SK-N-SH (cell line): ENCODE results near the gene VPS33A. TPM values are rescaled to one million over a fixed set of nuclear protein-coding genes. Genes with fewer than 3 reads are reported as not detected.

Experiments used
- CTCF ChIA-PET: fragments of 300-600, 350-600 bp; formaldehyde crosslinking; extraction: SDS; loops from one replicate; lab custom pipeline; 2021; lab: Yijun Ruan, JAX
- POLR2A ChIA-PET: fragments of 350-600 bp; sonication (Branson Sonifier 250); formaldehyde crosslinking; extraction: SDS; loops from one replicate; lab custom pipeline; 2020; ENCODE audit warnings: antibody characterized with exemption, inconsistent platforms; lab: Yijun Ruan, JAX
- DNase-seq: peaks from one replicate; pipeline ENCODE4 v3.0.0; 2012
- H2AFZ ChIP-seq: fragments of 200-600 bp; sonication (generic); 2 replicates; pipeline ENCODE4 v1.8.1; 2016; ENCODE audit warnings: antibody characterized with exemption, mild to moderate bottlenecking, low read depth
- H3F3A ChIP-seq: fragments of 200-600 bp; sonication (generic); replicated peaks from 2 replicates; pipeline ENCODE3; 2016; ENCODE audit warnings: antibody characterized with exemption, mild to moderate bottlenecking; ENCODE audit not compliant: insufficient read depth
- H3K27ac ChIP-seq, 2 experiments: fragments of 200-500 bp in 1 of 2; fragments of 200-600 bp in 1 of 2; sonication (Bioruptor generic) in 1 of 2; sonication (generic), shearing (Covaris generic) in 1 of 2; 2 replicates each; pipeline versions ENCODE4 v1.5.1 to v1.6.1; 2014 to 2016; ENCODE audit warnings: low read depth in 2 of 2, inconsistent platforms in 1 of 2, low read length in 1 of 2, mild to moderate bottlenecking in 1 of 2, mixed read lengths in 1 of 2
- H3K27me3 ChIP-seq: fragments of 200-600 bp; sonication (generic), shearing (Covaris generic); 2 replicates; pipeline ENCODE4 v1.6.1; 2016; ENCODE audit warnings: mixed run types; ENCODE audit not compliant: insufficient read depth
- H3K36me3 ChIP-seq, 2 experiments: fragments of 200-500 bp in 1 of 2; fragments of 200-600 bp in 1 of 2; sonication (Bioruptor generic) in 1 of 2; sonication (generic) in 1 of 2; replicated peaks in 1 of 2; 2 replicates each; pipeline versions ENCODE3 to v1.5.1; 2014 to 2016; ENCODE audit warnings: low read length in 1 of 2, mild to moderate bottlenecking in 1 of 2; ENCODE audit not compliant: insufficient read depth in 2 of 2, control insufficient read depth in 1 of 2
- H3K4me1 ChIP-seq, 2 experiments: fragments of 200-500 bp in 1 of 2; fragments of 200-600 bp in 1 of 2; sonication (Bioruptor generic) in 1 of 2; sonication (generic), shearing (Covaris generic) in 1 of 2; 2 replicates each; pipeline versions ENCODE4 v1.5.1 to v1.6.1; 2014 to 2016; ENCODE audit warnings: low read depth in 1 of 2, low read length in 1 of 2, mixed run types in 1 of 2; ENCODE audit not compliant: insufficient read depth in 2 of 2, control insufficient read depth in 1 of 2
- H3K4me2 ChIP-seq: fragments of 200-600 bp; sonication (generic), shearing (Covaris generic); 2 replicates; pipeline ENCODE4 v1.6.1; 2017; ENCODE audit warnings: mixed run types
- H3K4me3 ChIP-seq, 2 experiments: fragments of 200-500 bp in 1 of 2; fragments of 200-600 bp in 1 of 2; sonication (Bioruptor generic) in 1 of 2; sonication (generic), shearing (Covaris generic) in 1 of 2; 2 replicates each; pipeline versions ENCODE4 v1.5.1 to v1.8.1; 2014 to 2016; ENCODE audit warnings: low read depth in 2 of 2, inconsistent platforms in 1 of 2, low read length in 1 of 2, mild to moderate bottlenecking in 1 of 2, mixed read lengths in 1 of 2, moderate library complexity in 1 of 2
- H3K79me2 ChIP-seq: fragments of 200-600 bp; sonication (generic); 2 replicates; pipeline ENCODE4 v1.8.1; 2017; ENCODE audit warnings: mild to moderate bottlenecking; ENCODE audit not compliant: insufficient read depth
- H3K9ac ChIP-seq: fragments of 200-600 bp; sonication (generic); 2 replicates; pipeline ENCODE4 v1.6.1; 2017; ENCODE audit warnings: mixed run types
- H3K9me2 ChIP-seq: fragments of 200-600 bp; sonication (generic); 2 replicates; pipeline ENCODE4 v1.6.1; 2017; ENCODE audit warnings: mixed run types
- H3K9me3 ChIP-seq: fragments of 200-600 bp; sonication (generic); 2 replicates; pipeline ENCODE4 v1.6.1; 2017; ENCODE audit warnings: mixed run types, mild to moderate bottlenecking, moderate library complexity
- H4K20me1 ChIP-seq: fragments of 200-600 bp; sonication (generic); 2 replicates; pipeline ENCODE4 v1.6.1; 2017; ENCODE audit warnings: mild to moderate bottlenecking, mixed run types; ENCODE audit not compliant: insufficient read depth
- CHD2 ChIP-seq: fragments of 150-350 bp; IDR thresholded peaks from 2 replicates; pipeline ENCODE4 v1.6.1; 2018; ENCODE audit warnings: low read length; ENCODE audit not compliant: partially characterized antibody
- CTCF ChIP-seq: fragments of 200-600 bp; sonication (generic); IDR thresholded peaks from 2 replicates; pipeline ENCODE4 v1.6.1; 2017; ENCODE audit warnings: antibody characterized with exemption, mild to moderate bottlenecking, moderate library complexity
- ELF1 ChIP-seq: IDR thresholded peaks from 2 replicates; pipeline ENCODE4 v1.4.0; 2012
- EZH2phosphoT487 ChIP-seq: fragments of 200-600 bp; sonication (generic); IDR thresholded peaks from 2 replicates; pipeline ENCODE4 v1.6.1; 2017; ENCODE audit warnings: low read depth, mixed run types, mild to moderate bottlenecking, antibody characterized with exemption, moderate library complexity, borderline replicate concordance
- FOSL2 ChIP-seq: IDR thresholded peaks from 2 replicates; pipeline ENCODE4 v1.4.0; 2012; ENCODE audit warnings: low read depth, mild to moderate bottlenecking, moderate library complexity, borderline replicate concordance
- JUND ChIP-seq: IDR thresholded peaks from 2 replicates; pipeline ENCODE4 v1.4.0; 2012
- MAX ChIP-seq: IDR thresholded peaks from 2 replicates; pipeline ENCODE4 v1.4.0; 2012; ENCODE audit warnings: low read depth
- NFIC ChIP-seq: IDR thresholded peaks from 2 replicates; pipeline ENCODE4 v1.4.0; 2012; ENCODE audit warnings: borderline replicate concordance
- NRF1 ChIP-seq: IDR thresholded peaks from 2 replicates; pipeline ENCODE4 v1.6.1; 2012; ENCODE audit warnings: low read depth, mild to moderate bottlenecking, low read length
- REST ChIP-seq: IDR thresholded peaks from 2 replicates; pipeline ENCODE4 v1.6.1; 2012; ENCODE audit warnings: mild to moderate bottlenecking, low read depth, low read length, moderate library complexity
- TAF1 ChIP-seq: IDR thresholded peaks from 2 replicates; pipeline ENCODE4 v1.6.1; 2012; ENCODE audit warnings: low read depth, mild to moderate bottlenecking, low read length, moderate library complexity, borderline replicate concordance
- TCF12 ChIP-seq: IDR thresholded peaks from 2 replicates; pipeline ENCODE4 v1.4.0; 2012
- USF2 ChIP-seq: fragments of 150-350 bp; IDR thresholded peaks from 2 replicates; pipeline ENCODE4 v1.6.1; 2017; ENCODE audit warnings: antibody characterized with exemption, low read length, low read depth, borderline replicate concordance
- WGBS: methylation state at CpG from one replicate; pipeline ENCODE4 v1.1.6; 2017; ENCODE audit warnings: low lambda C conversion rate; 5-methylcytosine and 5-hydroxymethylcytosine counted together
- polyA plus RNA-seq, 3 experiments: library from polyadenylated mRNA; depleted of rRNA; stranded (reverse); fragments of >200 nt; gene quantifications; 2 replicates each; pipeline ENCODE4 v1.2.3, GENCODE V29; 2012

Gene VPS33A
- polyA plus RNA-seq, 1 of the 3 experiments (the other 2 are of a cell fraction) = 17.0 TPM

GRCh38 chr12:122185494-122186082 is 80.7 kb downstream of the VPS33A start:
- no peak overlapping the region for H2AFZ ChIP-seq
- CTCF ChIA-PET = interaction anchor here (2.0 kb wide), 1 partner anchor 171 kb away, joined by 5 read pairs; no protein-coding TSS in a partner anchor
- H3F3A ChIP-seq = peaks cover under 1% of the 10 kb centered on the region
- 95% methylated on average over 10 of the region's 10 CpGs for WGBS
- H3K4me2 ChIP-seq = no peak overlapping the region
- H3K4me1 ChIP-seq = no peaks in the 10 kb centered on the region; a peak in 1 of 4 replicates
- H3K36me3 ChIP-seq = no peaks in the 10 kb centered on the region
- no peak for DNase-seq
- TF ChIP-seq NRF1 (no peak), CHD2 (no peak), JUND (no peak), USF2 (no peak), REST (no peak), EZH2phosphoT487 (no peak), TCF12 (no peak)
- TF ChIP-seq, all 33 proteins: peak for 0
- Histone ChIP-seq H3K9me2 (no peaks in the 10 kb centered on the region), H3K27ac (no peak overlapping the region), H3K9me3 (no peaks in the 10 kb centered on the region), H3K27me3 (no peaks in the 10 kb centered on the region), H3K79me2 (no peaks in the 10 kb centered on the region), H3K9ac (no peak overlapping the region), H3K4me3 (no peak overlapping the region), H4K20me1 (no peaks in the 10 kb centered on the region)
- POLR2A ChIA-PET = no interaction called here

GRCh38 chr12:122185079-122185478 is 81.2 kb downstream of the VPS33A start:
- Histone ChIP-seq H3K4me1 (no peaks in the 10 kb centered on the region; a peak in 1 of 4 replicates), H4K20me1 (no peaks in the 10 kb centered on the region), H3K27ac (no peak overlapping the region), H2AFZ (no peak overlapping the region), H3K4me2 (no peak overlapping the region), H3K9me2 (no peaks in the 10 kb centered on the region), H3K79me2 (no peaks in the 10 kb centered on the region), H3K36me3 (no peaks in the 10 kb centered on the region), H3K27me3 (no peaks in the 10 kb centered on the region), H3K4me3 (no peak overlapping the region), H3F3A (peaks cover 5% of the 10 kb centered on the region), H3K9me3 (no peaks in the 10 kb centered on the region), H3K9ac (no peak overlapping the region)
- DNase-seq = no peak
- 88% methylated on average over 7 of the region's 7 CpGs for WGBS
- no peak for TF ChIP-seq MAX
- no peak for TF ChIP-seq TAF1
- no peak for TF ChIP-seq NFIC
- no peak for TF ChIP-seq FOSL2
- no peak for TF ChIP-seq ELF1
- no peak for TF ChIP-seq CTCF
- ChIA-PET POLR2A (no interaction called here), CTCF (interaction anchor here (1.4 to 2.0 kb wide), 2 partner anchors 61 to 171 kb away, joined by 4 to 5 read pairs; no protein-coding TSS in a partner anchor)
